ENCODE results near the gene ABCA1.
"Not testable (repeated sequence)": the region's sequence is repeated elsewhere in the genome, so short reads cannot be mapped to it uniquely, and the experiment has no call there.

ABCA1 gene

GRCh38 chr9:104927912-104928740 is at the start of gene ABCA1:
Gene ABCA1, minus strand, starts transcription at chr9:104928155. Its CDS starts 24,476 bp downstream, at chr9:104903679.
- H3K36me3 ChIP-seq (ENCODE audit: control insufficient read depth, insufficient read depth, low read length): no peaks in the 10 kb centered on the region
- no peaks in the 10 kb centered on the region for H3K79me2 ChIP-seq
- H2AFZ ChIP-seq: peak within 1 kb of the TSS; percentile 80
- peak within 1 kb of the TSS; percentile 71 for H3K27ac ChIP-seq
- no peaks in the 10 kb centered on the region for H3K4me1 ChIP-seq
- no peak within 1 kb of the TSS for H3K9ac ChIP-seq
- peak within 1 kb of the TSS; percentile 81 for H3K4me3 ChIP-seq (ENCODE audit: low read depth, low read length)
- no peak for TF ChIP-seq CTCF (IDR thresholded peaks at IDR 0.05)
- peak within 1 kb of the TSS; percentile 95 for H3K4me2 ChIP-seq (ENCODE audit: low read length)
- no peaks in the 10 kb centered on the region for H3K27me3 ChIP-seq (ENCODE audit: control insufficient read depth, insufficient read depth, low read length)
- no peaks in the 10 kb centered on the region for H3K9me3 ChIP-seq (ENCODE audit: control insufficient read depth, low read length)

GRCh38 chr9:104977580-104977979 is 49.6 kb upstream of the ABCA1 start:
- no peaks in the 10 kb centered on the region for H3K79me2 ChIP-seq
- H2AFZ ChIP-seq: no peak overlapping the region
- H3K27ac ChIP-seq: no peak overlapping the region
- no peaks in the 10 kb centered on the region for H3K27me3 ChIP-seq (ENCODE audit: control insufficient read depth, insufficient read depth, low read length)
- H3K4me1 ChIP-seq: no peaks in the 10 kb centered on the region
- H3K4me3 ChIP-seq (ENCODE audit: low read depth, low read length): no peak overlapping the region
- H3K9ac ChIP-seq: no peak overlapping the region
- H3K4me2 ChIP-seq (ENCODE audit: low read length): peak overlapping the region; percentile 23
- no peak for TF ChIP-seq CTCF (IDR thresholded peaks at IDR 0.05)
- no peaks in the 10 kb centered on the region for H3K36me3 ChIP-seq (ENCODE audit: control insufficient read depth, insufficient read depth, low read length)
- no peaks in the 10 kb centered on the region for H3K9me3 ChIP-seq (ENCODE audit: control insufficient read depth, low read length)

GRCh38 chr9:104977168-104977567 is 49.2 kb upstream of the ABCA1 start:
- H3K4me1 ChIP-seq: no peaks in the 10 kb centered on the region
- no peak for TF ChIP-seq CTCF (IDR thresholded peaks at IDR 0.05)

GRCh38 chr9:104975966-104976595 is 48.1 kb upstream of the ABCA1 start:
- H3K79me2 ChIP-seq; H3K27ac ChIP-seq; H3K4me1 ChIP-seq; H3K27me3 ChIP-seq (ENCODE audit: control insufficient read depth, insufficient read depth, low read length); H3K4me3 ChIP-seq (ENCODE audit: low read depth, low read length); H3K36me3 ChIP-seq (ENCODE audit: control insufficient read depth, insufficient read depth, low read length); H3K9me3 ChIP-seq (ENCODE audit: control insufficient read depth, low read length); H3K4me2 ChIP-seq (ENCODE audit: low read length); H3K9ac ChIP-seq; H2AFZ ChIP-seq: not testable (repeated sequence)

More at GRCh38 chr9:104977168-104977567, 49.2 kb upstream of the ABCA1 start:
- Histone ChIP-seq H3K27ac (no peak overlapping the region), H3K4me2 (ENCODE audit: low read length) (peak overlapping the region; percentile 23), H3K79me2 (no peaks in the 10 kb centered on the region), H3K9ac (no peak overlapping the region), H3K27me3 (ENCODE audit: control insufficient read depth, insufficient read depth, low read length) (no peaks in the 10 kb centered on the region), H3K9me3 (ENCODE audit: control insufficient read depth, low read length) (no peaks in the 10 kb centered on the region), H3K4me3 (ENCODE audit: low read depth, low read length) (no peak overlapping the region), H2AFZ (no peak overlapping the region), H3K36me3 (ENCODE audit: control insufficient read depth, insufficient read depth, low read length) (no peaks in the 10 kb centered on the region)

- Histone ChIP-seq H3K4me1 (no peaks in the 10 kb centered on the region), H3K79me2 (no peaks in the 10 kb centered on the region), H3K9ac (no peak overlapping the region), H3K4me3 (ENCODE audit: low read depth, low read length) (no peak overlapping the region), H2AFZ (no peak overlapping the region), H3K4me2 (ENCODE audit: low read length) (no peak overlapping the region), H3K9me3 (ENCODE audit: control insufficient read depth, low read length) (no peaks in the 10 kb centered on the region), H3K27ac (no peak overlapping the region), H3K27me3 (ENCODE audit: control insufficient read depth, insufficient read depth, low read length) (no peaks in the 10 kb centered on the region), H3K36me3 (ENCODE audit: control insufficient read depth, insufficient read depth, low read length) (no peaks in the 10 kb centered on the region)
- no peak for TF ChIP-seq CTCF (IDR thresholded peaks at IDR 0.05)
These were observed 46.4 kb upstream of the ABCA1 start for GRCh38 chr9:104974053-104974962.
